HG03064 (cell line): ENCODE measurements around the gene ANKRD2.

Source experiments
- ATAC-seq: cut with Tn5 transposase; IDR thresholded peaks from one replicate; pipeline ENCODE4 v1.9.1; 2021; ENCODE audit warnings: low read depth; ENCODE audit not compliant: unreplicated experiment

The ANKRD2 gene

GRCh38 chr10:97590748-97591495, 18.3 kb downstream of the ANKRD2 start:
- ATAC-seq: no peak

DNA sequence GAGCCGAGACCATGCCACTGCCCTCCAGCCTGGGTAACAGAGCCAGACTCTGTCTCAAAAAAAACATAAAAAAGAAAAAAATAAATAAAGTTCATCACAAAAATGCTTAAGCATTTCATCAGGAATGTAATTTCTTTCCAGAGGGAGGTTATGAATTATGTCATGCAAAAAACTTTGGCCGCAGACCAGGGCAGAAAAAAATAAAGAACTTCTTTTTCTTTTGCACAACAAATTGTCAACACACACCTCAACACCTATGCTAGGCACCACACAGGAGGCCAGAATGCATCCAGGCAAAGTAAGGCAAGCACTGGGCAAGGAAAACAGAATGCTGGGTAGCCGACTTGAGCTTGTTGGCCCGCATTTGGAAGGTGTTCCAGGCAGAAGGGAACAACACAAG, 20.8 kb downstream of the ANKRD2 start:
- no peak for ATAC-seq

DNA sequence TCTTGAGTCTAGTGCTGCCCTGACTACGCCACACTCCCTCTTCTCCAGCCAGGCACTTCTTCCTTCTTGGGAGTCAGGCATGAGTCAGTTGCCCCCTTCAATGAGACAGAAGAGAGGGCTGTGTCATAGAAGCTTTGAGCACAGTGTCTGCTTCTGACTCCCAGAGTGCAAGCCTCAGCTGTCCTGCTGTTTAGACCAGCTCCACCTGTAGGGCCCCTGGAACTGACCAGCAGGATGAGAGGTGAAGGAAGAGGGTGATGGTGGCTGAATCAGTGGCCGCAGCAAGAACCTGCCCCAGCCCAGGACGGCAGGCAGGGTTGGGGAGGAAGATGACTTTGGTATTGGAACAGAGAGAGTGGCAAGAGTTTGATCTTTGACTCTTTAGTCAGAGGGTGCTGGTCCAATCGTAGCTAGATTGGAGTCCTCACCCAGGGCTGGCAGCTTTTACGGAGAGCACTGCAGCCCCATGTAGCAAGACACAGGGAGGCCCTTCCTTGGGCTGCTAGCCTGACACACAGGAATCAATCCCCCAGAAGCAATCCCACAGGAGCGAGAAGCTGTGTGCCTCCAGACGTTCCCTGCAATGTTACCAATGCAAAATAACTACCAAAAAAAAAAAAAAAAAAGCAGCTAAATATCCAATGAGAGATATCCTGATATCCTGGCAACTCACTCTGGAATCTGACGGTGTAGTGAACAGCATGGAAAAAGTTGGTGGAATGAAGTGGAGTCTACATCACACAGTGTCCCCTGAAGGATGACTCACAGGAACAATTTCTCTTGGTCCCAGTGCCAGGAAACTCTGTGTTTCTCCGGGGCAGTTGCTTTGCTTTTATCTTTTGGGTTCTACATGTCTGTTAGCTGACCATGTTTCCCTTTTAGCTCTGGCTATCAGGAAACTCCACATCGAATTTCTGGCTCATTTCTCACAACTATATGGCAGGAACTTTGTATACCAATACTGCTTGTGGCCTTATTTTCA, 23.8 kb downstream of the ANKRD2 start:
- no peak for ATAC-seq

DNA sequence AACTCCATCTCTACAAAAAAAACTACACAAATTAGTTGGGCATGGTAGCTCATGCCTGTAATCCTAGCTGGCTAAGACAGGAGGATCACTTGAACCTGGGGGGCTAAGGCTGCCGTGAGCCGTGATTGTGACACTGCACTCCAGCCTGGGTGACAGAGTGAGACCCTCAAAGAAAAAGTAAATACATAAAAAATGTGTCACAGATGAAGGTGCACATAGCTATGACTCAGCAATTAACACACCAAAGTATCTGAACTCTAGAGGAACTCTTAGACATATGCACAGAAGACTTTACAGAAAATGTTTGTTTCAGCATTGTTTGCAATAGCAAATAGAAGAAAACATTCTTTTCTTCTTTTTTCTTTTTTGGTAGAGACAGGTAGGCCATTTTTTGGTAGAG, 25.2 kb downstream of the ANKRD2 start:
- ATAC-seq: no peak

DNA sequence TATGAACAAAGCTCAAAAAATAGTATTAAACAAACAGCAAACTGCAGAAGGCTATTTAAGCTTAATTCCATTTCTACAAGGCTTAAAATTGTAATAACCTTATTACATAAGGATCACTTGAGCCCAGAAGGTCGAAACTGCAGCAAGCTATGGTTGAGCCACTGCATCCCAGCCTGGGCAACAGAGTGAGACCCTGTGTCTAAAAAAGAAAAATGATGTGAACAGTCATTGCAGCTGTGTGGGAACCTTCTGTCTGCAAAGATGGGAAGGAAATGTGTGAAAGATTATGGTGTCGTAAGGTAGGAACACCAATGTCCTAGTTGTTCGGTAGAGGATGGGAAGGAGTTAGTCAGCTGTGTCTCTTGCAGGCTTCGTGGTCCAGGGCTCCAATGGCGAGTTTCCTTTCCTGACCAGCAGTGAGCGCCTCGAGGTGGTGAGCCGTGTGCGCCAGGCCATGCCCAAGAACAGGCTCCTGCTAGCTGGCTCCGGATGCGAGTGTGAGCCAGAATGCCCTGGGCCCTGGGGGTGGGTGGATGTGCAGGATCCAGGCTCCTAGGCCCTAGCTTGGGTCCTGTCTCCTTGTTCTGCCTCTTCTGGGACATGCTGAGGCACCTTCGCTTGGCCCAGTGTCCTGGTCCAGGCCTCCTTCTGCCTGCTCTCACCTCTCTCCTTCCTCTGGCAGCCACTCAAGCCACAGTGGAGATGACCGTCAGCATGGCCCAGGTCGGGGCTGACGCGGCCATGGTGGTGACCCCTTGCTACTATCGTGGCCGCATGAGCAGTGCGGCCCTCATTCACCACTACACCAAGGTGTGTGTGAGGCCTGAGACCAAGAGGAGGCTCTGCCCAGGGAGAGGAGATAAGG, 26.1 kb downstream of the ANKRD2 start:
- no peak for ATAC-seq

DNA sequence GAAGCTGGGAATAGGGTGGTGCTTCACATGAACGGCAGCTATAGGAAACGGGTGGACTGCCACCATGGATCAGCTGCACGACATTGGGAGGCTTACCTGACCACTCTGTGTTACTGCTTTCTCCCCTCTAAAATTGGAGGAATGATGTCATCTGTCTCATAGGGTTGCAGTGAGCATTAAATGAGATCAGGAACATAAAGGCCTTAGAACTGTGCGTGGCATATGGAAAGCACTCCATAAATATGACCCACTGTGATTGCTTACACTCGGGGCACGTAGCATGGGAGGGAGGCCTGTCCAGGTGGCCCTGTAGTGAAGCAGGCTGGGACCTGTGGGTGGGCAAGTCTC, 26.7 kb downstream of the ANKRD2 start:
- no peak for ATAC-seq

GRCh38 chr10:97600616-97601015, 28.0 kb downstream of the ANKRD2 start:
- ATAC-seq: no peak

DNA sequence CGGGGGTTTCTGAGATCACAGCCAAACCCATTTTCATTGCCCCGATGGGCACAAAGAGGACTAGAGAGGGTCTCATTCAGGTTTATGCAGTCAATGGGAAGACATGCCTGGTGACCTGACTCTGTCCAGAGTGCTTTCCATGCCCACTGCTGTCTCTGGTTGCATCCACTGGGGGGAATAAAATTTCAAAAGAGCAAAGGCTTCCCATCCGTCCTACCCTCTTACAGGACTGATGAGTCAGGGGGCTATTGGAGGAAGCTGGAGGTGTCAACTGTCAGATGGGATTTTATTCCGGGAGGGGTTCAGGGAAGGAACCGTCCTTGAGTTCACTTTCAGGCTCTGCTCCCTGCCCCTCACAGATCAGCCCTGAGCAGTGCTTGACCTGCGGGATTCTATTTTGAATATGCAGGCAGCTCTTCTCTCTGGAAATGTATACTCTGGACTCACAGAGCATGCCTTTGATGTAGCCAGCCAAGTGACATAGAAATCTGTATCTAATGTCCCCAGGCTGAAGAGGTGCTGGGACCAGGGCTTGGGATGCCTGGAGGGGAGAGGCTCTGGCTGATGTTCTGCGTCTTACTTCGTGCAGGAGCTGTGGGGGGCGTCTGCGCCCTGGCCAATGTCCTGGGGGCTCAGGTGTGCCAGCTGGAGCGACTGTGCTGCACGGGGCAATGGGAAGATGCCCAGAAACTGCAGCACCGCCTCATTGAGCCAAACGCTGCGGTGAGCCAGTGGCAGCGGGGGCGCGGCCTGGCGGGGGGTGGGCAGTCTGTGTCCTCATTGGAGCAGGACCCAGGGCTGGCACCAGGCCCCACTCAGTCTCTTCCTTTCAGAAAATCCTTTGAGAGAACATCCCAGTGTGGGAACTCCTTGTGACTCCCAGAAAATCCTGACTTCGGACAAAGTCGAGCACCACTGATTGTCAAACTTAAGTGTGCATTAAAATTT, 29.0 kb downstream of the ANKRD2 start:
- no peak for ATAC-seq

GRCh38 chr10:97607095-97607636, 34.6 kb downstream of the ANKRD2 start:
- ATAC-seq: no peak

DNA sequence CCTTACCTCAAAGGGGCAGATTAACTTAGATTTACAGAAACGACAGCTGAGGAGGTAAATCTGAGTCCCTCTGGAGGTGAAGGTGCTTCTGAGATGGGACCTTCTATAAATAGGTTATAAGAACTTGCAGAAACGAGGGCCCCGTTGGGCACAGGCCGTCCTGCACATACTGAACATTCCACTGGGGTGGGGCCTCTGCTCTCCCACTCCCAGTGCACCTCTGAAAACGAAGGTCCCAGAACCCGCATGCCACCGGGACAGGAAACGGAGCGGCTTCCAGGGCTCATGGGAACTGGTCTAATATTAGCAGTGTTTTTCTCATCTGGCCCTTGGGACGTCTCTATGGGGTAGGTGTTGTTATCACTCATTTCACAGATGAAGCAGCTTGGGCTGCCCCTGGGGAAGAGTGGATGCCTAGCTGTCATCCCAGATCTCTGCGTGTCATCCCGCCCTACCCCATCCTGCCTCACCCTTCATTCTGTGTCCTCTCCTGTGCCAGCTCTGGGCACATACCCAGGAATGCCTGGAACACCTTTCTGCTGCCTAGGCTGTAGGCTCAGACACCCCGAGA, 36.5 kb downstream of the ANKRD2 start:
- no peak for ATAC-seq

- ATAC-seq: no peak
Observed at GRCh38 chr10:97611473-97611872, 38.9 kb downstream of the ANKRD2 start.

GRCh38 chr10:97612386-97612785, 39.8 kb downstream of the ANKRD2 start:
- no peak for ATAC-seq

- no peak for ATAC-seq
Observed at GRCh38 chr10:97618285-97618684, 45.7 kb downstream of the ANKRD2 start.

GRCh38 chr10:97618733-97619132, 46.2 kb downstream of the ANKRD2 start:
- no peak for ATAC-seq

GRCh38 chr10:97623277-97623676, 50.7 kb downstream of the ANKRD2 start:
- ATAC-seq: no peak

GRCh38 chr10:97627731-97628130, 55.2 kb downstream of the ANKRD2 start:
- no peak for ATAC-seq

- ATAC-seq: no peak
Observed at GRCh38 chr10:97628228-97628627, 55.6 kb downstream of the ANKRD2 start.

- ATAC-seq: no peak
Observed at GRCh38 chr10:97629289-97629688, 56.7 kb downstream of the ANKRD2 start.

DNA sequence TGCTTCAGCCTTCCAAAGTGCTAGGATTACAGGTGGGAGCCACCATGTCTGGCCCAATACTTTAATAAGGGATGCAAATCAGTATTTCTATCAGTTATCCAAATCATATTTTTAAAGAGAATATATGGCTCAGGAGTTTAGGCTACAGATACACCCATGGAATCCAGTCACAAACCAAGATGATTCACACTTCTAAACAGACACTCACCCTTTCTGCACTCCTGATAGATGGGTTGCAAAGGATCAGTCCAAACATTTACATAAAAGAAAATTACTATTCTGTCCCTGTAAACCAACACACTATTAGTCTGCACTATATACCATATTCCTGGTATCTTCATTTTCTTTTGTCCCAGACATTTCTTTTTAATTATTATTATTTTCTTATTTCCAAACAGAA, 58.5 kb downstream of the ANKRD2 start:
- ATAC-seq: no peak
